SH-SY5Y (cell line): ENCODE data around the gene LRFN2.

ENCODE experiments used
- GATA2 ChIP-seq: IDR thresholded peaks from 2 replicates; pipeline ENCODE4 v1.6.1; 2011; ENCODE audit warnings: mild to moderate bottlenecking, low read depth, low read length
- GATA3 ChIP-seq: IDR thresholded peaks from 2 replicates; pipeline ENCODE4 v1.6.1; 2011; ENCODE audit warnings: low read depth, mild to moderate bottlenecking, low read length, moderate library complexity

DNA sequence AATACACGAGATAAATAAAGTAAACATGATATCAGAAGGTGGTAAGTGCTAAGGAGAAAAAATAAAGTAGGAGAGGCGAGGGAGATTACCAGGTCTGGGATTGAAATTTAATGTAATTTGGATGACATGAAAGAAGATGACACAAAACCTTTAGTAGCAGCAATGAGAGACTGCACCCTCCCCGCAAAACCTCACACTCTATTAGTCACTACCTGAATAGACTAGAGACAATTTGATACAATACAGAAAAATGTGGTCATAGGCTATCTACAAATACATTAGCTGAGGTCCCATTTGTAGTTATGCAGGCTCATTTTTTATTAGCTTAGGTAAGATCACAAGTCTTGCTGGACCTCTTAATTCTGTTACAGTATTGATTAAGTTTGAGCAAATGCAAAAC is 125.5 kb downstream of the LRFN2 start:
- no peak for TF ChIP-seq GATA3
- TF ChIP-seq GATA2 = no peak
